GM23248 (cell line): ENCODE results near the gene UBASH3B.

ENCODE experiments used
- EZH2 ChIP-seq: fragments of 200-600 bp; sonication (generic); IDR thresholded peaks from 2 replicates; pipeline ENCODE4 v1.6.1; 2018; ENCODE audit warnings: antibody characterized with exemption, mild to moderate bottlenecking; ENCODE audit not compliant: insufficient read depth, poor library complexity, severe bottlenecking
- EZH2phosphoT487 ChIP-seq: fragments of 200-600 bp; sonication (generic); IDR thresholded peaks from 2 replicates; pipeline ENCODE4 v1.6.1; 2018; ENCODE audit warnings: antibody characterized with exemption, moderate library complexity, mild to moderate bottlenecking, low read depth; ENCODE audit not compliant: insufficient read depth

- no peak for TF ChIP-seq EZH2
- no peak for TF ChIP-seq EZH2phosphoT487
These were observed 148.6 kb downstream of the UBASH3B start for GRCh38 chr11:122804161-122804560.
